HG03095 (cell line): ENCODE data around the gene TGFBR2.

Experiments used
- ATAC-seq: cut with Tn5 transposase; IDR thresholded peaks from one replicate; pipeline ENCODE4 v1.9.1; 2021; ENCODE audit warnings: moderate library complexity; ENCODE audit not compliant: unreplicated experiment

TGFBR2 gene

DNA sequence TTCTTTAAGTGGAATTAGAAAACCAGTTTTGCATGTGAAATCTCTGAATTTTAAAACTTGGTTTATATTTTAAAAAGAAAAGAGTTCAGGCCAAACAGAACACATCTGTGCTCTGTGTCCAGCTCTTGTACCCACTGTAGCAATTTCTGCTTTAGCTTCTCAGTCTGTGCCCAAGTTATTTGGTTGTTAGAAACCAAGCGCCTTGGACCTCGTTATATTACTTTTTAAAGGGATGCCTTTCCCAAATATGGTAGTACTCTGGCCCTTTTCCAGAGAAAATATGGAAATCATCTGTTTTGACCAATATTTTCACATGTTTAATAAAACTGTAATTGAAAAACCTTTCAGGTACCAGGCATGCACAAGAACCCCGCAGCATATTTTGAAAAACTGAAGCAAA lies 27.3 kb downstream of the TGFBR2 start:
- no peak for ATAC-seq

DNA sequence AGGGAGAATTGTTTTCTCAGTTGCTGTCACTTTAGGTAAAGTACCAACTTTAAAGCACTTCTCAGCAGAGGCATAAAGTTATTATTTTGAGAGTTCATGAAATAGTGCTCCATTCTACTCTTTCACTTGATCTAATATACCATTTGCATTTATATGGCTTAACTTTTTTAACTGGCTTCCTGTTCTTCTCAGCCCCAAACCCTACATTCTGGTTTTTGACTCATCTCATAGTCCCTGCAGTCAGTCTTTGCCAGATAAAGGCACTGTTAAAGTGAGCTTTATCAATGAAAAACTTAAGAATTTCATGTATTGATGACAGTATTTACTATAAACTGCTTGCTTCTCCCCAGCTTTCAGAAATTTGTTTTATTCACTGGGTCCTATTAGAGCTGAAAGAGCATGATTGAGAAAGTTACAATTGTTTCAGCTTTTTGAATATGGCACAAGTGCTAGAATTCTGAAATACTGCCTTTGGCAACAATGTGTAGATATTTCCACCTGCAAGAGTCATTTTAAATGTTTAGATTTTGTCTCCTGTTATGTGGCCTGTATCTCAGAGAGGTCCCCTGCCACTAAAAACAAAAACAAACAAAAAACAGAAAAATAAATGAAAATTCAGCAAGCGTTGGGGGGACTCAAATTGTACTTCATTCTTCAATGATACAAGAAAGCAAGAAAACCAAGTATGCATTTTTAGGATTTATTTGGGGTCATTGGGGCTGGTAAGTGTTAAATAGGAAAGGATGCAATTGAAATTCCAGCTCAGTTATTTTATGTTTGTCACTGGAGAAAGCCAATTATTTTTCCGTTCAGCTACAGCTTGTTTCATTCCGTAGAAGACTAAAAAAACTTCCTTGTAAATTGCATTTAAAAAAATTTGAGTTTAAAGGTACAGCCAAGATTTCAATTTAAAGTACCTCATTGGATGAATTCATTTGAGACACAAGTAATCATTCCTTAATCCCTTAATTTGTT lies 28.6 kb downstream of the TGFBR2 start:
- ATAC-seq, result no peak

DNA sequence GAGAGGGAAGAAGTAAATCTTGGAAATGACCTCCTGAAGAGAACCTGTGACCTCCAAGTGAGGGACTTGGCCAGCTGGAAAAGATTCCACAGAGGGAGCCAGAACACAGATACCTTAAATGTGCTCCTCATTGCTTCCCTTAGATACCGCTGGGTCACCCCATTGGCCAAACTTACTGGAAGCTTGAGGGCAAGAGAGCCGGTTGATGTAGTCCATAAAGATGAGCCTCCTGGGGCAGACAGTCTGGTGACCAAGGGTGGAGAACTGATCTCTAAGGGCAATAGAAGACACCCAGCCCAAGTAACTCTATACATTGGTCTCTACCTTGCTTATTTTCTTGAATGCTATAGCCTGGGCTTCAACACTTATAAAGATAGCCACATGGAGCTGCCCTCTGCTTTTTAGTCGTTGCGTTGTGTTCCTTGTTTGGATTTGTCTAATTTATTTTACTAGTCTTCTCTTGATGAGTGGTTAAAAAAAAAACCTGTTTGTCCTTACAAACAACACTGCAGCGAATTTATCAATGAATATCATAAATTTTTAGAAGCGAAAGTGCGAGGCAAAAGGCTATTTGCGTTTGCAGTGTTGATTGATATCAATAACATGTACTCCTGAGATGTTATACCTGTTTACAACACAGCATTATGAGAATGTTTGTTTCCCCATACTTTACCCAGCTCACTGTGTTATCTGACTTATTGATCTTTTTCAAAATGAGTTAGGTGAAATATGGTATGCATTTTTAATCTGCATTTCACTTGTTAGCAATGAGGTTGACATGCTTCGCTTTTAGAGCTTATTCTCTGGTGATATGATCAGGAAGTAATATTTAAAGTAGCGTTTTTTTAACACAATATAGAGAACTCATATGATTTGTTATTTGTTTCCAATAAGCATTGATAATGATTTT lies 31.2 kb downstream of the TGFBR2 start:
- no peak for ATAC-seq

DNA sequence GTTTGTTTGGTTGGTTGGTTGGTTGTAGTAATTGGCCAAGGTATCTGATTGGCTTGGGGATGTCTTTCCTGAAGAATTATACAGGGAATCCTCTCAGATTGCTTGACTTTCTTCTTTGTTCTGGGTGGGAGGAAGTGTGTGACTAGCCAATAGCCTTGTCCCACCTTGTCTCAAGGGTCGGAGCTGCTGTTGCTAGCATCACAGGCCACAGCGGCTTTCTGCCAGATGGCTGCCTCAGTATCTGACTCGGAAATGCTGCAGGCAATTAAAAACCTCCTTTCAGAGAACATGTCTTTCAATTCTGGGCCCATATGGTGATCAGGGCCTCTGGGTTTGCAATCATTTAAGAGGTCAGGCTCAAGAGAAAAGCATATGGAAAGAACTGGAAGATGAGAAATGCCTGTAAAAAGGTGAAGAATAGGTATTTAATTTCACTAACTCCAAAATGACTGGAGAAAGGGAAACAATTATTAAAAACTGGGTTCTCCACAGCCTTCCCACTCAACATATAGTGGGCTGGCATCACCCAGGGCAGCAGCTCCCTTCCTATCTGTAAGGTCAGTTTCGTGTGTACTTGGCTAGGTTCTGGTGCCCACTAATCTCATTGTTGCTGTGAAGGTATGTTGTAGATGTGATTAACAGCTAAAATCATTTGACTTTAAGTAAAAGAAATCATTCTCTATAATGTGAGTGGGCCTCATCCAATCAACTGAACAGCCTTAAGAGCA lies 32.4 kb downstream of the TGFBR2 start:
- ATAC-seq, result no peak

DNA sequence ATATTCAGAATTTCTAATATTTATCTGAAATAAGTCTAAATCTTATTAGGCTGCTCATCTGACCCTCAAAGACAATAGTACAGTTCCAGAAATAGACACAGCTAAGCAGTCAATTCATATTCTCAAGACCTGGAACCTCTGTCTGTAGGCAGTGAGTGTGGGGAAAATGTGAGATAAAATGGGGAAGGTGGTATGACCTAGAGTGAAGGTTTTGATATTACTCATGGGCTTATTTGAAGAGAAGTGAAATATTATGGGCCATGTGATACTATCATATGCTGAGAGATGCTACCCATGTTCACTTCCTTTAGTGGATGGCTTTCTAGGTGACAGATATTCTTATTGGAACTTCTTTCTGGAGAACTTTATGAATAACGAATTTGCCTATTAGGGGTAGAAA lies 33.5 kb downstream of the TGFBR2 start:
- ATAC-seq, result peak; percentile 85

DNA sequence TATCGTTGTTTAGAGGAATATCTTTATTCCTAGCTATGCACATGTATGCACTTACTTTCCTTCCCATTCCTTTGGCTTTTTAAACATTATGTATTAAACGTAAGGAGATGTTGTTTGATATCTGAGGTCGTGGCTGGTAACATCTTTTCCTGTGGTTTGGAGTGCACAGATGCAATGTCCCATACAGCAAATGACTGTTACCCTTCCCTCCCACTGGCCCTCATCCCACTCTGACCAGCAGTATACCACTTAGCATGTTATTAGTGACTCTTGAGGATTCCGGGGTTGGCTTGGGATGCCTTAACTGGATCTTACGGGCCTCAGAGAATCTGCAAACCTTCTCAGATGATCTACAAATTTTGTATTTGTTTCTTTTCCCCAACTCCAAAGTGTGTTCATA lies 34.5 kb downstream of the TGFBR2 start:
- no peak for ATAC-seq

DNA sequence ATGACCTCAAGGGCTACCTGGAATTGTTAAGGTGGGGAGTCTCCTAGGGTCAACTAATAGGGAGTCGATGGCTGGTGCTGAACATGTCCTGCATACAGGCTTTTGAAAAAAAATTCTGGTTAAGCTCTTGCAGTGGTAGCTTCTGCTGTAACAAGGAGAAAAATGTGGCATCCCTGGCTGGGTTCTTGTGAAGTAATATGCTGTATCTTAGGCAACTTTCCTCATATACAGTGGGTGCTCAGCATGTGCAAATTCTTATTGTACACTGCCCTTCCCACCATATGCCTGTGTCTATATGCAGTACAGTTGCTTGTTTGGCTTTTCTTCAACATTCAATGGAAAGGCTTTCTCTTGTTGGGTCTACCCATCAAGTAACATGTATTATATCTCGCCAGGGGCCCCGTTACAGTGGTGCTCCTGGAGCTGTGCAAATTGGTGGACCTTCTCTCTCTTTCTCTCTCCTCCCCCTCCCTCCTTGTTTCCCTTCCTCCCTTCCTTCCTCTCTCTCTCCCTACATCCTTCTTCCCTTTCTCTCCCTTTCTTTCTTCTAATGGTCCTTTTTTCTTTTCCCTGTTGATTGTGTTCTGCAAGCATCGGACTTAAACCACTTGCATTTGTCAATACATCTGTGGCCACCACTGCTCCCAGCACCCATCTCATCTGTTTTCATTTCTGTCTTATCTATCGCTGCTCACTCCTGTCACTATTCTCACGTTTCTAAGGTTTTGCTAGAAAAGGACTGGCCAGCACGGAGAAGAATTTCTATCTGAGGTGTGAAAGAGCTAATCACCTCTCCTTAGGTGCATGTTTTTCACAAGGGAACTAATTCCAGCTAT lies 35.2 kb downstream of the TGFBR2 start:
- ATAC-seq, result no peak

DNA sequence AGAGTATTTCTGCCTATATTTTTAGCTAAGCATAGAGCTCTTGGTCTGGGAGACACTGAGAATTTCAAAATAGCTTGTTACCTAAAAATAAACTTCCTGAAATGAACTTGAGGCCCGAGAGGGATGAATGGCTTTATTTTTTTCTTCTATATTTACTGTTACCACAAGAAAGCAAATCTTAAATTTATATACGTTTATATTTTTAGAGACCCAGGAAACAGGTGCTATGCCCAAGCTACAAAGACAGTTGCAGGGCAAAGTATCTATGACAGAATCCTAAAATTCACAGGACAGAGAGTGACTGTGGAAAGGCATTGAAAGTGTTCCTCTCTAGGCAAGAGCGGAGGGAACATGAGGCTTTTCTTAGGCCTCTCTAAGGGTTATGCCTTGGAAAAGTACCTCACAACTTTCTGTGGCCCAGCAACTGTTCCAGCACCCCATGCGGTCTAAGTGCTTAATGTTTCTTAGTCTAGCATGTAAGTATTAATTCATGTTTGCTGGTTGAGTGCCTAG lies 36.5 kb downstream of the TGFBR2 start:
- ATAC-seq, result no peak

DNA sequence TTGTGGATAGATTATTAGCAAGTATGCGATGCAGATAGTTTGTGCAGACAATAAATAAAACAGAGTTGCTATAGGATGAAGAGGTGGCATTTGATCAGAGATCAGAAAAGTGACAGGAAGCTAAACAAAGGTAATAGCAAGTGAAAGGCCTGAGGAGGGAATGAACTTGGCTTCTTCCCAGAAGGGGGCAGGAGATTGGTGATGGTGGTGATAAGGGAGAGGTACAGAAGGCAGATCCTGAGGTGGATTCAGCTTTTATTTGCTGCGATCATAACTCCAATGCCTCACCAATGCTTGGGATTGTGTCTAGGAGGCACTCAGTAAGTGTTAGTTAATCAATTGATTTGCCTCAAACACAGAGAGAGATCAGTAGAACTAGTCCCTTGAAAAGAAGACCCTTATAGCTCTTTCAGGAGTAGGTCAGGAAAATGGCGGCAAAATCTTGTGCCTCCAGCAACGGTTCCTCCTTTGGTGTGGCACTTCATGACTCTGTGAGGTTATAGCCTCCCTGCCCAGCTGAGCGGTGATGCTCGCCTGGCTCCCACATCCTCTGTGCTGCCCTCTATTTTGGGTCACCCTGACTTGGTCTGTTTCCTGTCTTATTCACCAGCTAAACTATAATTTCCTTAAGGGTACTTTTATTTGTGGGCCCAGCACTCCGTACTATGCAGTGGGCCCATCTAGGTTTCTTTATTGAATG lies 37.5 kb downstream of the TGFBR2 start:
- ATAC-seq, result no peak

DNA sequence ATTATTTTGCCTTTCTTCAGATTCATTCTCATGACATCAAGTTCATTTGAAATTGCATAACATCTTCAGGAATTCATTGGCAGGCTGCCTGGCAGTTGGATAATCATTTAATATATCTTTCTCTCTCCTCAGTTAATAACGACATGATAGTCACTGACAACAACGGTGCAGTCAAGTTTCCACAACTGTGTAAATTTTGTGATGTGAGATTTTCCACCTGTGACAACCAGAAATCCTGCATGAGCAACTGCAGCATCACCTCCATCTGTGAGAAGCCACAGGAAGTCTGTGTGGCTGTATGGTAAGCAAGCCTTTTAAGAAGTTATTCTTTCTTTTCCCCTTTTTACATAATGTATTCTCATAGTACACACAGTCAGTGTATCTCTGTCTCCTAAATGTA lies 38.2 kb downstream of the TGFBR2 start:
- peak; percentile 63 for ATAC-seq

DNA sequence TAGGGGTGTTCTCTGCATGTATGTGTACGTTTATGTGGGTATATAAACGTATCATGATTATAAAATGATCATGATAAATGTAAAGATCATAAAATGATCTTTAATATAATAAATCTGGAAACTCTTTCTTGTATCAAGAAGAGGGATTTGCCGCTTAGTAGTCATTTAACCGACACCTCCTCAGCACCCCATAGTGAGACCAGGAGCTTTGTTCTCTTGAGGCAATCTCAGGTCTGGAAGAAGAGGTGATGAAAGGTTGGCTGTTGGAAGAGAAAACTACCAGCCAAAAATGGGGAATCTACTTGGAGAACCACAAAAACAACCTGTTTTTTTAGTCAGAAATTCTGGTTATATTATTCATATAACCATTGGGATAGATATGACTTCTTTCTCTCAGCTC lies 38.7 kb downstream of the TGFBR2 start:
- ATAC-seq, result no peak

DNA sequence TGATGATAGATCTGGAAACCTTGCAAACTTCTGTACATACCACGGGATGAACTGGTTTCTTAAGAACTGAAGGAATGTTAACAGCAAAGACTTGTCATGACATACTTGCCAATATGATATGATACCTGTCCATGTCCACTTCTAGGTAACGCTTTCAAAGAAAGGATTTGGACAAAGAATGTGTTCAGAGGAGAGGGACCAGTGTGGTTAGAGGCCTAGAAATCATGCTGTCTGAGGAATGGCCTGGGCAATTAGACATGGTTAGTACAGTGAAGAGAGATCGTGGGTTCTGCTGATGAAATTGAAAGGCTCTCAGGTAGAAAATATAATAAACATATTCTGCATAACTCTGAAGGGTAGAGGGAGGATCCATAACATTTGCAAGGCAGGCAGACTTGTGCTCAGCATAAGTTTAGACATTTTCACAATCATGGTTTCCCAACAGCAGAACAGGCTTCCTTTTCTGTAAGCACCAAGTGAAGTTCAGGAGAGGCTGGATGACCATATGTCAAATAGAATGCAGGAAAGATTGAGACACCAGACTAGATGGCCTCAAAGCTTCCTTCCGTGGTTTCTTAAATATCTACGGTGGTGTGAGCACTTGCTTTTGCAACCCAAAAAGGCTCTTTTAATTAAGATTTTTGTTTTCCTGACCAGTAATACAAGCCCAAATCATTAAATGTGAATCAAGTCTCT lies 39.9 kb downstream of the TGFBR2 start:
- ATAC-seq, result no peak

DNA sequence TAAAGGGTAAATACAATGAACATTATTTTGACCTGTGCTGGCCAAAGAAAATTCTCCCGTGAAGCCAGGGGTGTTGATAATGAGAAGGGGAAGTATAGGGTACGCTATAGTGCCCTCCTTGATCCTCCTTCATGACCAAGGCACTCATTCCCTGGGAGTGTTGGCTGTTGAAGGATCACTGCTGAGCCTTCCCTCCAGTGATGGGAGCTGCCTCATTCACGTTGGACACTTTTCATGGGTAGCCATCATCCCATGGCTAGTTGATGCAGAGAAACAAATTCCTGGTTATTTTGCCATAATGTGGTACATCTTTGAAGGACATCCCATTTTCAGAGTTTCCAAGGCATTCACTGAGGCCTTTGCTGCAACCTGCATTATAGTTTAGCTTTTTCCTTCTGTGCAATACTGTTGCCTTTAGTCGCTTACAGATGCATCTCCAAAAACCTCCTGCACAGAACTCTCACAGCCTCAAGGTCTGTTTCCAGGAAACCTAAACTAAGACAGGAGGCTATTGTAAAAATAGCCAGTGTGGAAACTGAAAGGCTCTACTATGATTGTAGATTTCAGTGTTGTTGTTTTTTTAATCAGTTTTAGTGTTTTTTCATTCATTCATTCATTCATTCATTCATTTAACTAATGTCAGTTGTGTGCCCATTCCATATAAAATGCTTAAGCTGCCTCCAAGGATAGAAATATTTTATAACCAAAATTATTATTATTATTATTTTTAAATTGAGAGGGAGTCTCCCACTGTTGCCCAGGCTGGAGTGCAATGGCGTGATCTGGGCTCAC lies 40.8 kb downstream of the TGFBR2 start:
- no peak for ATAC-seq

DNA sequence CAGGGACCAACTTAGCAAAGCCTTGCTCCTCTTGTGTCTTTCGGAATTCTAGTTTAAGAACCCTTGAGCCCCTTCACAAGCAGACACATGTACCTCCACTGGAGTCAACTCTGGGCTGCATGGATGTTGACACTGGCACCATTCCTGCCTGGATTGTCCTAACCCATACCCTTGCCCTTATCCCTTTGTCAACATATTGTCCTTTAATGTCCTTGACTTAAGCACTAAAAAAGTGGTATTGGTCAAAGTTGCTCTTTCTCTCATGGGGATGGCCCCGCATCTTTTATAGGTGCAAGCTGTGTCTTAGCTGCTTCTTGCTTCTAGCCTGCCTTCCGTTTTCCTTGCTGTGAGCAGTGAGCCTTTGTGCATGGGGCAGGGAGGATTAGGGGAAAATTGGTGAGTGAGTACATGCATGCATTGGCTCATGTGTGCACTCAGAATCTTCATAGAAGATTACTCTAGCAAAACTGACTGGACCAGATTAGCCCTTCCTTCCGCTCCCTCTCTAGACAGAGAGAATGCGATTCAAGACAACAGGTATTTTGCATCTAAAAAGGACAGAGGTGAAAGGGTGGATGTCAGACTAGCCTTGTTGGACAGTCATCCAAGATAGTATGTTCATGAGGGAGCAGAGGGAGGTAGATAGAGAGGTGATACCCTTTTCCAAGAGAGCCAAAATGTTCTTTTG lies 42.4 kb downstream of the TGFBR2 start:
- no peak for ATAC-seq

DNA sequence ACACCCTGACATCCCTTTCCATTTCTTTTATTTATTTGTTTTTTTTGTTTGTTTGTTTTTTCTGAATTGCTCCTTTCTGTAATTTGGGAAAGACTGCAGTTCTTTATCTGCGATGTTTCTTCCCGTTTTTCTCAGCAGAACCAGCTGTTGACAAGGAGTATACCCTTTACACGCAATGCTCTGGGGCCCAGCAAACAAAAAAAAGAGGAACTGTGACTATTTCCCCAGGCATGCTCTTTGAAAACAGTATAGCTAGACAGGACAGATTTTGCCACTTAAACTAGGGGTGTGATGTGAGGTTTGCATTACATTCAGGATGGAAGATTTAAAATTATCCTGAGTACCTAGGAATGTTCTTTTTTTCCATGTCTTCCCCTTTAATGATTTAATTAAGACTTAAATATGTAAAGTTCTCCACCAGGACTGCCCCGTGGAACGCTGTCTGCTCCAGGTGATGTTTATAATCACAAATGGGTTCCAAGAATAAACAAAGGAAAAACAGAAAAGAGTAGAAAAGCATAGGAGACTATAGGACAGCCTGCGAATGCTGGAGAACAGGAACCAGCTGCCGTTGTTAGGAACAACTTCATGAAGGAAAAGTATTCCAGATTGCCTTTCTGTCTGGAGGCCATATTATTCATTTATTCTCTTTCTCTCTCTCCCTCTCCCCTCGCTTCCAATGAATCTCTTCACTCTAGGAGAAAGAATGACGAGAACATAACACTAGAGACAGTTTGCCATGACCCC lies 43.3 kb downstream of the TGFBR2 start:
- no peak for ATAC-seq

DNA sequence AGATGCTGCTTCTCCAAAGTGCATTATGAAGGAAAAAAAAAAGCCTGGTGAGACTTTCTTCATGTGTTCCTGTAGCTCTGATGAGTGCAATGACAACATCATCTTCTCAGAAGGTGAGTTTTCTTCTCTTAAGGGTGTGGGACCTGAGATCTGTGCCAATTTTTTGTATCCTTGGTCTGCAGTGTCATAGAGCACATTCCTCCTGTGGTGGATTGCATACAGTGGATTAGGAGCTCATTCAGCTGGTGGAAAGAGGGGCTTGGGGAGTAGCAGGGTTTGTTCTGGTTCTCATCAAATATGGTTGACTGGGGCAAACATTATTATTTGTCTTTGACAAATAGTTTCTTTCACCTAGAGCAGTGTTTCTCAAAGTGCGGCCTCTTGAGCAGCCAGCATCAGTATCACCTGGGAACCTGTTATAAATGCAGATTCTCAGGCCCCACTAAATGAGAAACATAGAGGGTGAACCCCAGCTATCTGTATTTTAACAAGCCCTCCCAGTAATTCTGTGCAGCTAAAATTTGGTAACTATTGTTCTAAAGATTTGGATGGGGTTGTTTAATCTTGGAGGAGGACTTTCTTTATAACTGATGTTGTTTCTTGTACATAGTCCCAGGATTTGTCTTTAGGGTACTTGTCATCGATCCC lies 44.1 kb downstream of the TGFBR2 start:
- no peak for ATAC-seq
